ENCODE measurements around the gene ARFIP1. TPM values are rescaled to one million over a fixed set of nuclear protein-coding genes. Genes with fewer than 3 reads are reported as not detected.

ARFIP1 gene
- total RNA-seq, 1 experiment from 2014 or later: 32.7 TPM

DNA sequence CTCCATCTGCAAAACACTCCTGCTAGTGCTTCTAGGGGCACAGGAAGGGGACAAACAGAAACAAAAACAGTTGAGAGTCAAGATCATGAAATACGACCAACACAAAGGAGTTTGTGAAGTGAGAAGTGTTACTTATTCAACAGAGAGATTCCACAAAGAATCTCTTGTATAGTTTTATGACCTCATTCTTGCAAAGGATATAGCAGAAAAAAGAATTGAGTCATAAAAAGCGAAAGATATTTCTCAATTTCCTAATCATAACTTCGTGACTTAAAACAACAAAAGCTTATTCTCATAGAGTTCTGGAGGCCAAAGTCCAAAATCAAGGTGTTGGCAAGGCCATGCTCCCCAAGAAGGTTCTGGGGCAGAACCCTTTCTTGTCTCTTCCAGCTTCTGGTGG is 40.9 kb upstream of the ARFIP1 start:
- Histone ChIP-seq H2AFZ (ENCODE audit: low read depth, low read length, poor library complexity, severe bottlenecking) (no peak overlapping the region), H3K9ac (ENCODE audit: low read length) (no peak overlapping the region), H3K9me2 (ENCODE audit: insufficient read depth) (no peaks in the 10 kb centered on the region), H3K36me3 (ENCODE audit: control insufficient read depth in 1 of 2, insufficient read depth in 2 of 2, low read length in 2 of 2) (no peaks in the 10 kb centered on the region), H3K27ac (ENCODE audit: low read depth, low read length) (no peak overlapping the region), H4K20me1 (ENCODE audit: insufficient read depth) (no peaks in the 10 kb centered on the region), H3K4me3 (replicated peaks in 1 of 2; ENCODE audit: low read depth in 1 of 2, low read length in 2 of 2) (no peak overlapping the region), H3K9me3 (ENCODE audit: control insufficient read depth in 1 of 2, insufficient read depth in 1 of 2, low read depth in 1 of 2, low read length in 2 of 2) (no peaks in the 10 kb centered on the region), H3K4me2 (ENCODE audit: low read length) (no peak overlapping the region), H3K27me3 (ENCODE audit: insufficient read depth, low read length) (no peaks in the 10 kb centered on the region), H3K79me2 (ENCODE audit: insufficient read depth, low read length) (no peaks in the 10 kb centered on the region), H3K4me1 (ENCODE audit: control insufficient read depth in 1 of 2, insufficient read depth in 2 of 2, low read length in 2 of 2) (no peaks in the 10 kb centered on the region)
- no peak for DNase-seq (ENCODE audit: low read depth, low spot score)
- POLR2A ChIA-PET: no interaction called here
- no TSS peak for BruUV-seq (replicated peaks)
- RAD21 ChIA-PET (ENCODE audit: low non-redundant PET in 1 of 2, low total read pairs in 2 of 2, uncharacterized antibody in 2 of 2, unreplicated experiment in 2 of 2): no interaction called here
- intact Hi-C loops (cut with micrococcal nuclease): no loop called here
- CTCF ChIA-PET: interaction anchor here (1.3 kb wide), 1 partner anchor 284 kb away, joined by 3 read pairs; no protein-coding TSS in a partner anchor
- TF ChIP-seq TCF7L2 (IDR thresholded peaks at IDR 0.05; ENCODE audit: borderline replicate concordance, extremely low read depth, insufficient read depth, insufficient read length) (no peak), RAD21 (IDR thresholded peaks at IDR 0.05; ENCODE audit: low read depth) (no peak), ELF1 (IDR thresholded peaks at IDR 0.05; ENCODE audit: borderline replicate concordance, low read depth) (no peak), SP1 (IDR thresholded peaks at IDR 0.05; ENCODE audit: low read depth) (no peak), JUND (IDR thresholded peaks at IDR 0.05) (no peak), SRF (IDR thresholded peaks at IDR 0.05; ENCODE audit: low read depth) (no peak), POLR2AphosphoS5 (IDR thresholded peaks at IDR 0.05; ENCODE audit: low read depth, low read length) (no peak), EGR1 (IDR thresholded peaks at IDR 0.05; ENCODE audit: low read depth) (no peak), EZH2phosphoT487 (IDR thresholded peaks at IDR 0.05; ENCODE audit: borderline replicate concordance) (no peak), EZH2 (IDR thresholded peaks at IDR 0.05) (no peak), YY1 (IDR thresholded peaks at IDR 0.05; ENCODE audit: extremely low read depth, insufficient replicate concordance, low read depth, low read length) (no peak), SIN3A (IDR thresholded peaks at IDR 0.05; ENCODE audit: low read depth) (no peak), ZFX (IDR thresholded peaks at IDR 0.05) (no peak), POLR2A (IDR thresholded peaks at IDR 0.05; ENCODE audit: borderline replicate concordance, extremely low read depth, insufficient read depth, insufficient read length) (no peak), CEBPB (IDR thresholded peaks at IDR 0.05; ENCODE audit: low read depth) (no peak), FOSL1 (IDR thresholded peaks at IDR 0.05; ENCODE audit: low read depth) (no peak), CBX3 (IDR thresholded peaks at IDR 0.05; ENCODE audit: low read depth) (no peak)
- TF ChIP-seq, protein P1, sequence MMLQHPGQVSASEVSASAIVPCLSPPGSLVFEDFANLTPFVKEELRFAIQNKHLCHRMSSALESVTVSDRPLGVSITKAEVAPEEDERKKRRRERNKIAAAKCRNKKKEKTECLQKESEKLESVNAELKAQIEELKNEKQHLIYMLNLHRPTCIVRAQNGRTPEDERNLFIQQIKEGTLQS (IDR thresholded peaks at IDR 0.05): no peak
- ATAC-seq: no peak
